Natural killer cell (primary cell): ENCODE data around the gene DUSP1. TPM values are rescaled to one million over a fixed set of nuclear protein-coding genes. Genes with fewer than 3 reads are reported as not detected.

ENCODE experiments used
- ATAC-seq, 3 donors: fragments of 150-1000 bp in 2 of 3; fragments of 200-7000 bp in 1 of 3; cut with Tn5 transposase; 1 replicate in 1 of 3; 2 replicates in 2 of 3; pipeline ENCODE4 v1.10.0; 2021; ENCODE audit warnings: mild to moderate bottlenecking in 2 of 3, moderate library complexity in 2 of 3
- DNase-seq, 2 donors: peaks; one replicate each; pipeline versions ENCODE4 v3.0.0 to v3.0.0-alpha.2; 2013 to 2021; ENCODE audit warnings: mixed read lengths in 1 of 2
- H3K27ac ChIP-seq: one replicate; pipeline ENCODE4 v1.5.1; 2013; ENCODE audit warnings: mild to moderate bottlenecking, low read length
- H3K27me3 ChIP-seq: one replicate; pipeline ENCODE4 v1.6.1; 2013; ENCODE audit warnings: low read length; ENCODE audit not compliant: control insufficient read depth, insufficient read depth
- H3K36me3 ChIP-seq: one replicate; pipeline ENCODE4 v1.6.1; 2013; ENCODE audit warnings: low read length; ENCODE audit not compliant: control insufficient read depth, insufficient read depth
- H3K4me1 ChIP-seq: one replicate; pipeline ENCODE4 v1.6.1; 2013; ENCODE audit warnings: low read length; ENCODE audit not compliant: control insufficient read depth, insufficient read depth
- H3K4me3 ChIP-seq: one replicate; pipeline ENCODE4 v1.5.1; 2013; ENCODE audit warnings: low read length
- H3K9me3 ChIP-seq: one replicate; pipeline ENCODE4 v1.6.1; 2013; ENCODE audit warnings: low read length; ENCODE audit not compliant: control insufficient read depth, insufficient read depth
- H3K27ac Mint-ChIP-seq, 2 donors: one replicate each; pipeline ENCODE4 v1.8.0; 2022; ENCODE audit warnings: mild to moderate bottlenecking in 2 of 2, mixed read lengths in 2 of 2, moderate library complexity in 1 of 2
- H3K27me3 Mint-ChIP-seq, 2 donors: one replicate each; pipeline ENCODE4 v1.8.0; 2022; ENCODE audit warnings: low read depth in 2 of 2, mixed read lengths in 2 of 2
- H3K36me3 Mint-ChIP-seq: one replicate; pipeline ENCODE4 v1.8.0; 2022; ENCODE audit warnings: mixed read lengths
- H3K4me1 Mint-ChIP-seq, 2 donors: one replicate each; pipeline ENCODE4 v1.8.0; 2022; ENCODE audit warnings: mixed read lengths in 2 of 2
- H3K4me3 Mint-ChIP-seq: one replicate; pipeline ENCODE4 v1.8.0; 2022; ENCODE audit warnings: mild to moderate bottlenecking, moderate library complexity, mixed read lengths
- H3K9me3 Mint-ChIP-seq, 2 donors: one replicate each; pipeline ENCODE4 v1.8.0; 2022; ENCODE audit warnings: mixed read lengths in 2 of 2
- WGBS: methylation state at CpG from one replicate; pipeline ENCODE4 v1.1.7; 2013; ENCODE audit warnings: missing lambda C conversion rate; ENCODE audit not compliant: insufficient coverage; 5-methylcytosine and 5-hydroxymethylcytosine counted together
- intact Hi-C: fragments of 100-400 bp; cut with micrococcal nuclease; formaldehyde crosslinking; loops from one replicate; pipeline ENCODE4 v1.14.2; 2022
- total RNA-seq, 4 donors: library from RNA; stranded (reverse); fragments of 120-200 nt in 1 of 4; gene quantifications; one replicate each; pipeline versions ENCODE4 v1.2.3 to v1.2.4, GENCODE V29; 2013 to 2022
- TF ChIP-seq, protein P1 (sequence below): fragments of 200-600 bp; IDR thresholded peaks from one replicate; pipeline ENCODE4 v1.8.0; 2022; ENCODE audit warnings: antibody characterized with exemption

DUSP1 gene
- total RNA-seq, 3 donors from 2014 or later (not counting 1 experiment from before 2014, with no cell fraction given): 1,579 to 2,725 (median 2,168) TPM

DNA sequence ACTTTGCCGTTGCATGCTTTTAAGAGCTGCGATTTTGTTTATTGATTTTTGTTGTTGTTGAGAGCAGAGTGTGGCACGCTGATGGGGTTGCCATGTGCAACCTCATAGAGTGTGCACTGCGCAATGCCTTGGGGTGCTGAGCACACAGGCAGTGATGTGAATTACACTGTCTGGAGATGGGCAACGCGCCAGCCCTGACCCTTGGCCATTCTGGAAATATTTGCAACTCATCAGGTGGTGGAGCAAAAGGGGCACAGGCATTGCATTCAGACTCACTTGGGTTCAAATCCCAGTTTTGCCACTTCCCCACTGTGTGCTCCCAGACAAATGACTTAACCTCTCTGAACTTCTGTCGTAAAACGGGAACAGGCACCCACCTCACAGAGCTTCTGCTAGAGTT is 25.6 kb downstream of the DUSP1 start:
- intact Hi-C loops: no loop called here
- Mint-ChIP-seq H3K4me1 (peaks cover 11 to 17% of the 10 kb centered on the region in 2 donors), H3K27me3 (peaks cover 12 to 14% of the 10 kb centered on the region in 2 donors), H3K4me3 (no peak overlapping the region), H3K9me3 (peaks cover 0 to 2% of the 10 kb centered on the region in 2 donors), H3K36me3 (peaks cover 6% of the 10 kb centered on the region), H3K27ac (no peak overlapping the region)
- H3K4me1 ChIP-seq: peaks cover 33% of the 10 kb centered on the region
- no peaks in the 10 kb centered on the region for H3K27me3 ChIP-seq
- no peak for DNase-seq
- H3K36me3 ChIP-seq: no peaks in the 10 kb centered on the region
- no peak overlapping the region for H3K27ac ChIP-seq
- TF ChIP-seq, protein P1, sequence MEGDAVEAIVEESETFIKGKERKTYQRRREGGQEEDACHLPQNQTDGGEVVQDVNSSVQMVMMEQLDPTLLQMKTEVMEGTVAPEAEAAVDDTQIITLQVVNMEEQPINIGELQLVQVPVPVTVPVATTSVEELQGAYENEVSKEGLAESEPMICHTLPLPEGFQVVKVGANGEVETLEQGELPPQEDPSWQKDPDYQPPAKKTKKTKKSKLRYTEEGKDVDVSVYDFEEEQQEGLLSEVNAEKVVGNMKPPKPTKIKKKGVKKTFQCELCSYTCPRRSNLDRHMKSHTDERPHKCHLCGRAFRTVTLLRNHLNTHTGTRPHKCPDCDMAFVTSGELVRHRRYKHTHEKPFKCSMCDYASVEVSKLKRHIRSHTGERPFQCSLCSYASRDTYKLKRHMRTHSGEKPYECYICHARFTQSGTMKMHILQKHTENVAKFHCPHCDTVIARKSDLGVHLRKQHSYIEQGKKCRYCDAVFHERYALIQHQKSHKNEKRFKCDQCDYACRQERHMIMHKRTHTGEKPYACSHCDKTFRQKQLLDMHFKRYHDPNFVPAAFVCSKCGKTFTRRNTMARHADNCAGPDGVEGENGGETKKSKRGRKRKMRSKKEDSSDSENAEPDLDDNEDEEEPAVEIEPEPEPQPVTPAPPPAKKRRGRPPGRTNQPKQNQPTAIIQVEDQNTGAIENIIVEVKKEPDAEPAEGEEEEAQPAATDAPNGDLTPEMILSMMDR: no peak
- 99% methylated on average over 8 of the region's 8 CpGs for WGBS
- H3K4me3 ChIP-seq: no peak overlapping the region
- H3K9me3 ChIP-seq: no peaks in the 10 kb centered on the region
- ATAC-seq: peak in 1 of 3 donors; percentile 24

DNA sequence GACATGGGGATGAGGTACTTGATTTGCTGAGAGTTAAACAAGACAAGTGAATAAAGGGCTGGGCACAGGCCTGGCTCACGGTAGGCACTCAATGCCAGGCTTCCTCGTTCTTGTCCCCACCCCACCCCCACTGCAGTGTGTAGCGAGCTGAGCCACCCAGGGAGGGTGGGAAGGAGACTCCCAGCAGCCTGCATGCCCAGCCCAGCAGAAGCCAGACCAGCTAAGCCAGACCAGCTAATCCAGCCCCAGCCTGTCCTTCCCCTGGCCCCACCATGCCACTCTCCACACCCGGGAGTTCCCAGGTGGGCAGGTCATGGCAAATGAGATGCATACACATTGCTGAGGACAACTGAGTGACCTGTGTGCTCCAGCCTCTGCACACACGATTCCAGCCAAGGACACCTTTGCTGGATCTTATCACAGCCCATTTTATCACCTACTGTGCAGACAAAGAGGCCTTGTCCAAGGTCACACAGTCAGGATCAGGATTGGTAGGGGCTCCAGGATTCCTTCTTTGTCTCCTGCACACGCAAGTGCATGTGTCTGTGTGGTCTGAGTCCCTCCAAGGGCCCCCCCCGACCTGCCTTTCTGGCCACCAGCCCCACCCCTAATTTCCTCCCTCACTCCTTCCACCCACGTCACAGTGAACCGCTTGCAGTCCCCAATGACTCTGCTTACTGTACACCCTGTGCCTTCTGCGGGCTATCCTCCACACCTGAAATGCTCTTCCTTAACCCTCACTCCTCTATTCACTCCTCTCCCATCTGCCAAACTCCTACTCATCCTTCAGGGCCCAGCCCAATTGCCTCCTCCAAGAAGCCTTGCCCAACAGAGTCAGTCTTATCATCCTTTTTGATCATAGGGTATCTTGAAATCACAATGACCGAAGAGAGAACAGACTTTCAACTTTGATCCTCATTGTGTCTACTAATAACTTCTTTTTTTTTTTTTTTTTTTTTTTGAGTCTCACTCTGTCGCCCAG is 26.6 kb downstream of the DUSP1 start:
- TF ChIP-seq, protein P1: no peak
- WGBS: 44% methylated on average over 11 of the region's 12 CpGs
- ATAC-seq: peak; percentile 49 to 85 (median 81)
- H3K4me3 ChIP-seq: no peak overlapping the region
- DNase-seq: peak in 1 of 2 donors; percentile 35
- no peaks in the 10 kb centered on the region for H3K9me3 ChIP-seq
- Mint-ChIP-seq H3K4me3 (no peak overlapping the region), H3K9me3 (peaks cover 0 to 2% of the 10 kb centered on the region in 2 donors), H3K4me1 (peaks cover 11 to 17% of the 10 kb centered on the region in 2 donors), H3K27me3 (peaks cover 10 to 12% of the 10 kb centered on the region in 2 donors), H3K27ac (peak overlapping the region in 1 of 2 donors; percentile 3), H3K36me3 (peaks cover 6% of the 10 kb centered on the region)
- intact Hi-C loops: no loop called here
- no peaks in the 10 kb centered on the region for H3K36me3 ChIP-seq
- no peaks in the 10 kb centered on the region for H3K27me3 ChIP-seq
- H3K27ac ChIP-seq: no peak overlapping the region
- H3K4me1 ChIP-seq: peaks cover 33% of the 10 kb centered on the region

DNA sequence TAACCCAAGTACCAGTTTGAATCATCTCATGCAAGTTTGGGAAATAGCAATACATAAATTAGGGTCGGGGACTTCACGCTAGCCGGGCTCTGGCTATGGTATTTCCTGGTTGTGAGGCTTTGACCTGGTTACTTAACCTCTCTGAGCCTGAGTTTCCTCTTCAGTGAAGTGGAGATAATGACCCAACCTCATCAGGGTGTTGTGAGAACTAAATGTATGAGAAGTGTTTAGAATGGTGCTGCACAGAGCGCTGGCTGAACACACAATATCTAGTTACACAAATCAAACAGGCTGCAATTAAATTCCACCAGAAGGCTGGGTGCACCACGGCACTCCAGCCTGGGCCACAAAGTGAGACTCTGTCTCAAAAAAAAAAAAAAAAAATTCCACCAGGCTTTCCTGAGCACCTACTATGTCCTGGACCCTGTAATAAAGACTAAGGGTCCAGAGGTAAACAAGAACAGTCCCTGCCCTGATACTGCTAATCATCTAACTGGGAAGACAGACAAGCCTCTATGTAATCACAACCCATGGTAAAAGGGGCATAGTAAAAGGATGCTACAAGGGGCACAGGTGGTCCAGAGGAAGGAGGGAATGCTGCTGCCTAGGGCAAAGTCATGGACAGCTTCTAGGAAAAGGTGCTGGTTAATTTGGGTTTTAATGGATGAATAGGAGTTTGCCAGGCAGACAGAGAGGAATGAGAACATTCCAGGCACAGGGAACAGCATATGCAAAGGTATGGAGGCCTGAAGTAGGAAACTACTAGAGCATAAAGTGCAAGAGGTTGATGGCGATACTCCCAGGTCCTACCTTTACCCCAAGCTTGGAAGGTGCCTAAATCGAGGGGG is 27.7 kb downstream of the DUSP1 start:
- Histone ChIP-seq H3K27me3 (no peaks in the 10 kb centered on the region), H3K36me3 (no peaks in the 10 kb centered on the region), H3K4me3 (no peak overlapping the region), H3K27ac (no peak overlapping the region), H3K4me1 (peaks cover 33% of the 10 kb centered on the region), H3K9me3 (no peaks in the 10 kb centered on the region)
- Mint-ChIP-seq H3K4me1 (peaks cover 11 to 17% of the 10 kb centered on the region in 2 donors), H3K4me3 (no peak overlapping the region), H3K27ac (no peak overlapping the region), H3K27me3 (peaks cover 10 to 12% of the 10 kb centered on the region in 2 donors), H3K9me3 (peaks cover 0 to 2% of the 10 kb centered on the region in 2 donors), H3K36me3 (peaks cover 6% of the 10 kb centered on the region)
- intact Hi-C loops: no loop called here
- no peak for ATAC-seq
- 69% methylated on average over 7 of the region's 7 CpGs for WGBS
- no peak for DNase-seq
- TF ChIP-seq, protein P1: no peak
